Measurements from ENCODE around the gene GNAI1. TPM values are rescaled to one million over a fixed set of nuclear protein-coding genes. Genes with fewer than 3 reads are reported as not detected.

GNAI1 gene
- total RNA-seq, 6 experiments from 2014 or later, result 10.9 to 21.5 (median 16.5) TPM

DNA sequence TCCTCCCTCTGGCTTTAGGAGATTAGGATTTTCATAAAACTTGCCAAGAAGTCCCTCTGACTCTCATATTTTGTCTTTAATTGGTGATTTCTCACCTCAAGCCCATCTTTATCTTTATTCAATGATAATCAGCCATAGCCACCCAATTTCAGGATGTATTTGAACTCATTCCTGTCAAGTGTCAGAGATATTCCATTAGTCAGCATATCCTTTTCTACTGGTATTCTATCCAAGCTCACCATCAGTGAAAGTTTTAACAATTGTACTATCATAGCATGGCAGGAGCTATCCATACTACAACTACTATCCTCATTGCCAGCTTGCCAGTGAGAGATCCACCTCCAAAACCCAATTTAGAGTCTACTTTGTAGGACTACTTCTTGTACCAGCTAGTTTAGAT lies 114.6 kb downstream of the GNAI1 start:
- ATAC-seq, result no peak
- intact Hi-C loops (cut with DNase I), result no loop called here
- H3K36me3 ChIP-seq, result no peaks in the 10 kb centered on the region

GRCh38 chr7:80249619-80250295 lies 115.1 kb downstream of the GNAI1 start:
- intact Hi-C loops (cut with DNase I), result no loop called here
- Histone ChIP-seq H3K4me1 (no peaks in the 10 kb centered on the region), H3K9me3 (no peaks in the 10 kb centered on the region), H3K27me3 (no peaks in the 10 kb centered on the region), H3K27ac (no peak overlapping the region), H3K36me3 (no peaks in the 10 kb centered on the region), H3K4me3 (no peak overlapping the region)
- DNase-seq, result no peak
- 73% methylated on average over 2 of the region's 2 CpGs for WGBS (ENCODE audit: insufficient coverage, low coverage, low lambda C conversion rate, missing lambda C conversion rate)
- TF ChIP-seq POLR2A (IDR thresholded peaks at IDR 0.05) (no peak), CTCF (IDR thresholded peaks at IDR 0.05) (no peak)
- ATAC-seq, result no peak

More for the DNA sequence above, 114.6 kb downstream of the GNAI1 start:
- Histone ChIP-seq H3K27me3 (no peaks in the 10 kb centered on the region), H3K9me3 (no peaks in the 10 kb centered on the region), H3K27ac (no peak overlapping the region), H3K4me1 (no peaks in the 10 kb centered on the region), H3K4me3 (no peak overlapping the region)
- no peak for DNase-seq
- no peak for TF ChIP-seq POLR2A (IDR thresholded peaks at IDR 0.05)
- TF ChIP-seq CTCF (IDR thresholded peaks at IDR 0.05), result no peak

DNA sequence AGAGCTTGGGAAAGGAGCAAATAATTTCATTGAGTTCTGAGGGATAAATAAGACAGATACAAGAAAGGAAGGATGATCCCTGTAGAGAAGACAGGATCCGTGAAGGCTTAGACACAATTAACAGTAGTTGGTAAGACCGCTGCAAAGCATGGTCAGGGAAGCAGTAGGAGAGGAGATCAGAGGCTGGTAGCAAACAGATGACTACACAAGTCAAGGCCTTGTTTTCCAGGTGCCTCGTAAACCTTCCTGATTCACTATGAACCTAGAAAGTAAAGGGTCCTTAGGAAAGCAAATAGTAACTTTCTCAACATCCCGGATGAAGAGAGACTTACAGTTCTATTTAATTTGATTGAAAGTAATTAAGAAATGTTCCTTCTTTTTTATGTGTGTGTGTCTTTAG lies 118.6 kb downstream of the GNAI1 start:
- 83% methylated on average over 4 of the region's 4 CpGs for WGBS (ENCODE audit: insufficient coverage, low coverage, low lambda C conversion rate, missing lambda C conversion rate)
- intact Hi-C loops (cut with DNase I), result no loop called here
- DNase-seq, result no peak
- H3K9me3 ChIP-seq, result no peaks in the 10 kb centered on the region
- H3K36me3 ChIP-seq, result no peaks in the 10 kb centered on the region
- TF ChIP-seq POLR2A (IDR thresholded peaks at IDR 0.05) (no peak), CTCF (IDR thresholded peaks at IDR 0.05) (no peak)
- ATAC-seq, result no peak
- H3K27me3 ChIP-seq, result no peaks in the 10 kb centered on the region
- no peaks in the 10 kb centered on the region for H3K4me1 ChIP-seq
- H3K4me3 ChIP-seq, result no peak overlapping the region
- H3K27ac ChIP-seq, result no peak overlapping the region

DNA sequence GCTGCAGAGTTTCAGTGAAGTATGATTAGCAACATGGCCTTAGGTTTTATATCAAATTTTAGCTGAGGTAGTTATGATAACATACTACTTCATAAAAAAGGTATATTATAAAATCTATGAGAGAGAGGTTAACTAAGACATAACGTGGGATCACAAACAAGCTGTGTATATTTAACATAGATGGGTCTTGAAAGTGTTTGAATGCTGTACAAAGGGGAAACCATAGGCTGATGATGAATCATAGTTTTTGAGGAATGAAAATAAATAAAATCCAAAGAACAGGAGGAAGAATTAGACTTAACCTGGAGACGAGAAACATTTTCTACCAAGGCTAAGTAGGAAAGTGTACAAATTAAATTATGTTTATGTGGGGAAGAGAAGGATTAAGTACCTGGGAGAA lies 119.0 kb downstream of the GNAI1 start:
- H3K4me3 ChIP-seq, result no peak overlapping the region
- no peak overlapping the region for H3K27ac ChIP-seq
- 67% methylated on average over 2 of the region's 2 CpGs for WGBS (ENCODE audit: insufficient coverage, low coverage, low lambda C conversion rate, missing lambda C conversion rate)
- H3K9me3 ChIP-seq, result no peaks in the 10 kb centered on the region
- intact Hi-C loops (cut with DNase I), result no loop called here
- no peak for TF ChIP-seq CTCF (IDR thresholded peaks at IDR 0.05)
- TF ChIP-seq POLR2A (IDR thresholded peaks at IDR 0.05), result no peak
- no peaks in the 10 kb centered on the region for H3K4me1 ChIP-seq
- H3K27me3 ChIP-seq, result no peaks in the 10 kb centered on the region
- DNase-seq (no peak), ATAC-seq (no peak)
- H3K36me3 ChIP-seq, result no peaks in the 10 kb centered on the region

DNA sequence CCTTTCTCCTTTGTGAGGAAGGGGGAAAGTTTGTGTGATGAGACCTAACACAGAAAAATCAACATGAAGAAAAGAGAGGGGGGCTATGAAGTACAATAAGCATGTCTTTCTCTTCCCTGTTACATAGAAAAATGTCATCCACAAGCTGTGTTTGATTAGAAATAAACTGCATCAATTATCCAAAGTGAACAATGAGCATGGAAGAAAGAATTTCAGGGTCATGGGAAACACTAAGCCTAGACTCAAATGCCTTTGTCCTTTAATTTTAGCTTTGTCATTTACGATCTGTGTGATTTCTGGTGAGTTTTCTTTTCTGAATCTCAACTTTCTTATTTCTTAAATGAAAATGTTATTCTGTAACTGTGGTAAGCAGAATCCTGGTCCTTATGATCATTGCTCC lies 121.0 kb downstream of the GNAI1 start:
- Histone ChIP-seq H3K4me3 (no peak overlapping the region), H3K36me3 (no peaks in the 10 kb centered on the region), H3K9me3 (no peaks in the 10 kb centered on the region), H3K4me1 (no peaks in the 10 kb centered on the region), H3K27me3 (no peaks in the 10 kb centered on the region), H3K27ac (no peak overlapping the region)
- TF ChIP-seq POLR2A (IDR thresholded peaks at IDR 0.05) (no peak), CTCF (IDR thresholded peaks at IDR 0.05) (no peak)
- DNase-seq, result no peak
- ATAC-seq, result no peak
- intact Hi-C loops (cut with DNase I), result no loop called here
- WGBS (ENCODE audit: insufficient coverage, low coverage, low lambda C conversion rate, missing lambda C conversion rate), result 76% methylated on average over 1 of the region's 1 CpG

All from right lobe of liver (tissue), 6 donors.